GM21528 (cell line): Measurements from ENCODE around the gene TM4SF1.

Source experiments
- ATAC-seq: cut with Tn5 transposase; IDR thresholded peaks from one replicate; pipeline ENCODE4 v1.9.1; 2021; ENCODE audit warnings: mild to moderate bottlenecking, moderate library complexity; ENCODE audit not compliant: unreplicated experiment, low FRiP score

Gene TM4SF1

DNA sequence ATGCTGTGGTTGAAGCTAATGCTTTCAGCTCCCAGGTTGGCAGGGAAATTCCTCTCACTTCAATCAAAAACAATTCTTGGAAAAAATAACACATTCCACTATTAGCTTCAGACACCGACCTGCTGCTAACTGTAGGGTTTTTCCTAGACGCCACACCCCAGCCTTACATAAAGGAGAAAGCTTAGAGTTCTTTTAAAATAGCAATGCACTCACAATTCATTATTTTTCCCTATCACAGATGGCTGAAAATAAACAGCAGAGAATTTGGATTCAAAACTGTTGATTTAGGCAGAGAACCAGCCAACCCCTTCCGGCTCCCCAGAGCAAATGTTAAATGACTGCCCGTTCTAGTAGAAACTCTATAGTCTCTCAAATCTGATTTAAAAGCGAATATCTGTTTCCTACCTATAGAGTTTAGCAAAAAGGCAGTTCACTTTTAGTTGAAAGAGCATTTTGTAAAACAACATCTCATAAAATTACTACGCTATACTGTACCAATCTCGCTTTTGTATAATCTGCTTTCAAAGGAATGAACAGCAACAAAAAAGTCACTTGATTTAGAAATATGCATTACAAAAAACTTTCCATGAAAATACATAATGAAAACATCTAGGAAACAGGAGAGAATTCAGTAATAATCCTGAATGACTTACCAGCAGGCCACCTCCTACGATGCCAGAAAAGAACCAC is 586 bp downstream of the TM4SF1 start:
- ATAC-seq = no peak

DNA sequence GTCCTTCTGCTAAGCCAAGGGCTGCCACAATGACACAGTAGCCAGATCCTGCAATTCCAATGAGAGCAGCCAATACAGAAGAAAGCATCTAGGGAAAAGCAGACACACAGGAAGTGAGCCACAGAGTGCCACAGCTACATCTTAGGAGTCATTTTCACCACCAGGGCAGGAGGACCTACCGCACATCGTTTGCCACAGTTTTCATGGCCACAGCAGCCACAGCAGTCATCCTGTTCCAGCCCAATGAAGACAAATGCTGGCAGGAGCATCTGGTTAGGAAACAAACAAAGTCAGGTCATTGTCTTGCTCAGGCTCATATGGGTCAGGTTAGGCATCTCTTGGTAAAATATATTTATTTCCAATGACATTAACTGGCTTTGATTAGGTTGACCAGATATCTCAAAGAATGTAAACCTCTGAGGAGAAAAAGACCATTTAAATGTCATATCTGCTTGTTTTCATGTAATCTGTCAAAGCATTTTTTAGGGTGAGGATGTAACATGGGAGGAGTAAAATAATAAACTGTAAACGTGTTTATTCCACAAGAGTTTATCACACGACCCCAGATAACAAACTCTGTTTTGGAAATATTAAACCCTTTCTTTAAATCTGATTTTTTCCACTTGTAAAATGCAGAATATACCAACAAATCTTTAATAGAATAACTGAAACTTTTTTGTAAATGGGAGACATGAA is 1.8 kb downstream of the TM4SF1 start:
- no peak for ATAC-seq

- ATAC-seq = no peak
Observed at GRCh38 chr3:149374793-149375500, 2.5 kb downstream of the TM4SF1 start.

DNA sequence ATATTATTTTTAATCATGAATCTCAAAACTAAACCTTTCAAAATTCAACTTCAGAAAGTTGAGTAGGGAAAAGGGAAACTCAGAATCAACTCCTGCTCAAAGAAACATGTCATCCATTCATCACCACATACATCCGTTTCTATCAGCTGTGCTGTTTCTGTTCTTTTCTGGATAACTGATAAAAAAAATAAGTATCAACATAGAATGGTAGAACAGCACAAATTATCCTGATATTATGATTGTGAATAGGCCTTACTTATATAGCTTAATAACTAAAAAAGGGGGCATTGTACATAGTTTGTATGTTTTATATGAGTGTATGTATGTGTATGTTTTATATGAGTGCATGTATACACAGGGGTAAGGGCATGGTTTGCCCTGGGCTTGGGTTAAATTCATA is 3.1 kb downstream of the TM4SF1 start:
- ATAC-seq = no peak

- ATAC-seq = no peak
Observed at GRCh38 chr3:149373235-149374125, 4.0 kb downstream of the TM4SF1 start.

GRCh38 chr3:149371723-149372114 is 5.7 kb downstream of the TM4SF1 start:
- ATAC-seq = no peak

- ATAC-seq = no peak
Observed at GRCh38 chr3:149371001-149371722, 6.3 kb downstream of the TM4SF1 start.

- ATAC-seq = no peak
Observed at GRCh38 chr3:149369991-149370866, 7.2 kb downstream of the TM4SF1 start.

GRCh38 chr3:149368674-149369497 is 8.6 kb downstream of the TM4SF1 start:
- no peak for ATAC-seq

GRCh38 chr3:149368201-149368673 is 9.2 kb downstream of the TM4SF1 start:
- ATAC-seq = no peak

DNA sequence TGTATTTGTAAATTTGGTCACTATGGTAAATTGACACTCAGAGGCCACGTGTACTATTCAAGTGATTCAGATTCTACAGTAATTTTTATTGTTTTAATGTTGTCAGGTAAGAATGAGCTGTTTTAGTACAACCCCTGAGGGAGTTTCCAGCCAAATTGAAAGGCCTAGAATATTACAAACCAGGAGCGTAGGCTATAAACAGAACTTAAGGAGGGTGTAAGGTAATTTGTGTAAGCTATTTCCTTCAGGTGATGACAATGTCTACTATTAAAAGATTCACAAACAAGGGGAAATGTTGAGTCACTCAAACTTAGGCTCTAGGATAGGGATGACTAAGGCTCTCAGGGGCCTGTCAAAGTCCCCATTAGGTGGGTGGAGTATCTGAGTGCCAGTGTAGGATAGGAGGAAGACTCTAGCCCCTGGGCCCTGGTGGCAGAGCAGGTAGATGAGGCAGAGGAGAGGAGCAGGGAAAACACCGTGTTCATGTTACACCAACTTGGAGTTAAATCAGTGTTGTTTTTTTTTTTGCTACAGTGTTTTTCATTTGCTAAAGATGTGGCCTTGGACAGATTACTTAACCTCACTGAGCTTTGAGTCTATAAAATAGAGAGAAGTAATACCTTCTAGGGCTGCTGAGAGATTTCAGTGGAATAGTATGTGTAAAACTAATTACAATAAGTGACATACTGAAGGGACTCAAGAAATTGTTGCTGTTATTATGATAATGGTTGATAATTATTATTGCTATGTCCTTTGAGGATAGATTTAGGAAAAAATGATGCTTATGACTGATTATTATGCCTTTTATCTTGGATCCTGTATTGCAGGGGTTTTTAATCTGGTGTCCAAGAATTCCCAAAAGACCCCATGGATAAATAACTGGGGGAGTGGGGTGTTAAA is 10.3 kb downstream of the TM4SF1 start:
- no peak for ATAC-seq

- ATAC-seq = no peak
Observed at GRCh38 chr3:149366031-149366430, 11.4 kb downstream of the TM4SF1 start.

- no peak for ATAC-seq
Observed at GRCh38 chr3:149364624-149365023, 12.8 kb downstream of the TM4SF1 start.

DNA sequence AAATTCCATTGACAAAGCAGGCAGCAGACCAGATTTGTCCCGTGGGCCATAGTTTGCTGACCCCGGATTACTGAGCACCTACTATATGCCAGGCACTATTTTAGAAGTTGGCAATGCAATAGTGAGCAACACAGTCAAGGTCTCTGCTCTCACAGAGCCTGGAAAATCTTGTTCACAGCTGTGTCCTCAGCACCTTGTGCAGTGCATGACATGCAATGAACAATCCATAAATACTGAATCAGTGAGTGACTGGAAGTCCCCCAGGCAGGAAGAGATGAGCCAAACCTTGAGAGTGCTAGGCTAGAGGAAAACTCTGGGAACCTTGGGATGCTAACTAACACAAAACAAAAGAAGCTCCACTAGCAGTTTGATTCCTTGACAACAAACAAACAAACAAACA is 14.4 kb downstream of the TM4SF1 start:
- no peak for ATAC-seq

DNA sequence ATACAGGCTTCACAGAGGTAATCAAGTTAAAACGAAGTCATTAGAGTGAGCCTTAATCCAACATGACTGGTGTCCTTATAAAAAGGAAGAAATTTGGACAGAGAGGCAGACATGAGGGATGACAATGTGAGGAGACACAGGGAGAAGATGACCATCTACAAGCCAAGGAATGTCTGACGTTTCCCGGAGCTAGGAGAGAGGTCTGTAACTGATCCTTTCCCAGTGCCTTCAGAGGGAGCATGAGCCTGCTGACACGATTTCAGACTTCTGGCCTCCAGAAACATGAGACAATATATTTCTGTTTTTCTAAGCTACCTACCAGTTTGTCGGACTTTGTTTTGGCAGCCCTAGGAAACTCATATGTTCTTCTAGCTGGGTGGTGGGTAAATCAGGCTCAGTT is 15.1 kb downstream of the TM4SF1 start:
- ATAC-seq = no peak

DNA sequence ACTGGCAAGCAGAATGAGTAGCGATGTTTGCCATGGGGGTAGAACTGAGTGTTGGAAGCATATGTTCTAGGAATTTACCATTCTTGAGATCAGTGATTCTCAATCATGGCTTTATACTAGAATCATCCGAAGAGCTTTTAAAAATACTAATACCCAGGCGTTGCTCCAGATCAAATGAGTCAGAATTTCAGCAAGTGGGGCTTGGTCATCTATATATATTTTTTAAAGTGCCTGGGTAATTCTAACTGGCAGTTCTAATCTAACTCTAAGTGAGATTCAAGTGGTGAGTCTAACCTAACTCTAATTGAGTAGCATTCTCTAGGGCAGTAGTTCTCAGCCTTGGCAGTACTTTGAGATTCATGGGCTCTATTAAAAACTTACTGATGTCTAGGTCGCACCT is 20.8 kb downstream of the TM4SF1 start:
- no peak for ATAC-seq

- no peak for ATAC-seq
Observed at GRCh38 chr3:149356044-149356592, 21.3 kb downstream of the TM4SF1 start.
